Central memory CD8-positive, alpha-beta T cell (primary cell): Measurements from ENCODE around the gene FOLH1.
"Not testable (repeated sequence)": the region's sequence is repeated elsewhere in the genome, so short reads cannot be mapped to it uniquely, and the experiment has no call there.

Experiments used
- ATAC-seq: fragments of 150-1000 bp; cut with Tn5 transposase; replicated peaks from 2 replicates; pipeline ENCODE4 v1.10.0; 2022; ENCODE audit warnings: mild to moderate bottlenecking, moderate FRiP score, moderate number of reproducible peaks; ENCODE audit not compliant: poor library complexity, severe bottlenecking; ENCODE audit errors: extremely low read depth
- DNase-seq, 2 donors: peaks; one replicate each; pipeline ENCODE4 v3.0.0; 2021; ENCODE audit warnings: low spot score in 2 of 2
- H3K27ac Mint-ChIP-seq: one replicate; pipeline ENCODE4 v1.8.0; 2022; ENCODE audit warnings: low read depth, mild to moderate bottlenecking, moderate library complexity, mixed read lengths
- H3K27me3 Mint-ChIP-seq: one replicate; pipeline ENCODE4 v1.8.0; 2022; ENCODE audit warnings: mixed read lengths
- H3K36me3 Mint-ChIP-seq: one replicate; pipeline ENCODE4 v1.8.0; 2022; ENCODE audit warnings: mild to moderate bottlenecking, moderate library complexity, mixed read lengths; ENCODE audit not compliant: insufficient read depth
- H3K4me1 Mint-ChIP-seq: one replicate; pipeline ENCODE4 v1.8.0; 2022; ENCODE audit warnings: mixed read lengths
- H3K4me3 Mint-ChIP-seq: one replicate; pipeline ENCODE4 v1.8.0; 2022; ENCODE audit warnings: mild to moderate bottlenecking, moderate library complexity, mixed read lengths
- H3K9me3 Mint-ChIP-seq: one replicate; pipeline ENCODE4 v1.8.0; 2022; ENCODE audit warnings: mixed read lengths

Gene FOLH1

GRCh38 chr11:49169579-49169978, 38.8 kb downstream of the FOLH1 start:
- H3K4me3 Mint-ChIP-seq, H3K4me1 Mint-ChIP-seq, H3K27ac Mint-ChIP-seq, ATAC-seq, H3K27me3 Mint-ChIP-seq, H3K36me3 Mint-ChIP-seq, H3K9me3 Mint-ChIP-seq, DNase-seq: not testable (repeated sequence)

GRCh38 chr11:49168992-49169391, 39.4 kb downstream of the FOLH1 start:
- not testable (repeated sequence) for H3K4me3 Mint-ChIP-seq

DNA sequence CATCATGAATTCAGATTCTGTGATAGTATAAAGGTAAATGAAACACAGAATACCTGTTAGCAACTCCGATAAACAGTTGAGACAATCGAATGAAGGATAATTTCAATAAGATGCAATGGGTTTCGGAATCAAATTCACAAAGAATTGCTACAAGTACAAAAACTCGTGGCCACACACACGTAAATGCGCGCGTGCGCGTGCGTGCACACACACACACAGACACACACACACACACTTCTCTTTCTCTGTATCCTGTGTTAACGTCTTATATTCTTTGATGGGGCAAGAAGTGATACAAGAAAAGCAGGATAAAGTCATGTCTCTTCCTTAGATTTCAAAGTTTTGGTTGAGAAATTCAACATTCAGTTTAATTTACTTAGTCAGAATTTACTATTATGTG, 57.2 kb downstream of the FOLH1 start:
- no peak overlapping the region for H3K27ac Mint-ChIP-seq
- ATAC-seq (no peak), DNase-seq (no peak)
- H3K27me3 Mint-ChIP-seq: no peaks in the 10 kb centered on the region
- H3K9me3 Mint-ChIP-seq: no peaks in the 10 kb centered on the region
- H3K36me3 Mint-ChIP-seq: no peaks in the 10 kb centered on the region
- no peak overlapping the region for H3K4me3 Mint-ChIP-seq
- H3K4me1 Mint-ChIP-seq: no peaks in the 10 kb centered on the region

More at GRCh38 chr11:49168992-49169391, 39.4 kb downstream of the FOLH1 start:
- not testable (repeated sequence) for H3K4me1 Mint-ChIP-seq, ATAC-seq, DNase-seq, H3K27ac Mint-ChIP-seq, H3K36me3 Mint-ChIP-seq, H3K27me3 Mint-ChIP-seq, H3K9me3 Mint-ChIP-seq

GRCh38 chr11:49102356-49102755, 106.0 kb downstream of the FOLH1 start:
- not testable (repeated sequence) for H3K4me3 Mint-ChIP-seq, H3K9me3 Mint-ChIP-seq, ATAC-seq, H3K36me3 Mint-ChIP-seq, H3K27ac Mint-ChIP-seq, H3K27me3 Mint-ChIP-seq, H3K4me1 Mint-ChIP-seq, DNase-seq
